Liver (tissue), 3 donors: ENCODE measurements around the gene IMPG1.

Experiments
- EGR1 ChIP-seq, 2 donors: IDR thresholded peaks; 2 replicates each; pipeline ENCODE4 v1.6.1; 2016 to 2018; ENCODE audit warnings: antibody characterized with exemption in 2 of 2, low read depth in 2 of 2
- HNF4A ChIP-seq, 2 donors: conservative IDR thresholded peaks; 2 replicates each; pipeline ENCODE4 v1.6.1; 2016; ENCODE audit warnings: antibody characterized with exemption in 2 of 2, mild to moderate bottlenecking in 2 of 2
- JUND ChIP-seq, 2 donors: IDR thresholded peaks; 2 replicates each; pipeline ENCODE4 v1.6.1; 2016; ENCODE audit warnings: antibody characterized with exemption in 2 of 2
- TF ChIP-seq, protein P1 (sequence below): IDR thresholded peaks from 2 replicates; pipeline ENCODE4 v1.6.1; 2016; ENCODE audit warnings: antibody characterized with exemption
- TF ChIP-seq, protein P2 (sequence below): fragments of 150-350 bp; IDR thresholded peaks from 2 replicates; pipeline ENCODE4 v1.5.1; 2017; ENCODE audit warnings: improper control_type of control experiment, low read depth, low read length; ENCODE audit not compliant: missing input control
- donor health status: healthy.
- donor health status: healthy.

DNA sequence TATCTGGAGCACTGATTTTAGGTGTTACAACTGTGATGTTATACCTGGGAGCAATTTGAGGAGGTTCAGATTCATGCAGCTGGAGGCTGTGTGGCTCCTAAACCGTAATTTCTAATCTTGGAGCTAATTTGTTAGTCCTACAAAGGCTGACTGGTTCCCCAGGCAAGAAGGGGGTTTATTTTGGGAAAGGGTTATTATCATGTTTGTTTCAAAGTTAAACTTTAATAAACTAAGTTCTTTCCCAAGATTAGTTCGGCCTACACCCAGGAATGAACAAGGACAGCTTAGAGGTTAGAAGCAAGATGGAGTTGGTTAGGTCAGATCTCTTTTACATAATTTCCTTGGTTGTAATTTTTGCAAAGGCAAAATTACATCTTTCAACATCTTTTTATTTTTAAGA is 187.6 kb downstream of the IMPG1 start:
- TF ChIP-seq JUND (IDR thresholded peaks at IDR 0.05), result no peak
- TF ChIP-seq, protein P1, sequence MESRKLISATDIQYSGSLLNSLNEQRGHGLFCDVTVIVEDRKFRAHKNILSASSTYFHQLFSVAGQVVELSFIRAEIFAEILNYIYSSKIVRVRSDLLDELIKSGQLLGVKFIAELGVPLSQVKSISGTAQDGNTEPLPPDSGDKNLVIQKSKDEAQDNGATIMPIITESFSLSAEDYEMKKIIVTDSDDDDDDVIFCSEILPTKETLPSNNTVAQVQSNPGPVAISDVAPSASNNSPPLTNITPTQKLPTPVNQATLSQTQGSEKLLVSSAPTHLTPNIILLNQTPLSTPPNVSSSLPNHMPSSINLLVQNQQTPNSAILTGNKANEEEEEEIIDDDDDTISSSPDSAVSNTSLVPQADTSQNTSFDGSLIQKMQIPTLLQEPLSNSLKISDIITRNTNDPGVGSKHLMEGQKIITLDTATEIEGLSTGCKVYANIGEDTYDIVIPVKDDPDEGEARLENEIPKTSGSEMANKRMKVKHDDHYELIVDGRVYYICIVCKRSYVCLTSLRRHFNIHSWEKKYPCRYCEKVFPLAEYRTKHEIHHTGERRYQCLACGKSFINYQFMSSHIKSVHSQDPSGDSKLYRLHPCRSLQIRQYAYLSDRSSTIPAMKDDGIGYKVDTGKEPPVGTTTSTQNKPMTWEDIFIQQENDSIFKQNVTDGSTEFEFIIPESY, result no peak
- TF ChIP-seq HNF4A (conservative IDR thresholded peaks at IDR 0.05), result peak in 1 of 2 donors; percentile 13
- TF ChIP-seq, protein P2, sequence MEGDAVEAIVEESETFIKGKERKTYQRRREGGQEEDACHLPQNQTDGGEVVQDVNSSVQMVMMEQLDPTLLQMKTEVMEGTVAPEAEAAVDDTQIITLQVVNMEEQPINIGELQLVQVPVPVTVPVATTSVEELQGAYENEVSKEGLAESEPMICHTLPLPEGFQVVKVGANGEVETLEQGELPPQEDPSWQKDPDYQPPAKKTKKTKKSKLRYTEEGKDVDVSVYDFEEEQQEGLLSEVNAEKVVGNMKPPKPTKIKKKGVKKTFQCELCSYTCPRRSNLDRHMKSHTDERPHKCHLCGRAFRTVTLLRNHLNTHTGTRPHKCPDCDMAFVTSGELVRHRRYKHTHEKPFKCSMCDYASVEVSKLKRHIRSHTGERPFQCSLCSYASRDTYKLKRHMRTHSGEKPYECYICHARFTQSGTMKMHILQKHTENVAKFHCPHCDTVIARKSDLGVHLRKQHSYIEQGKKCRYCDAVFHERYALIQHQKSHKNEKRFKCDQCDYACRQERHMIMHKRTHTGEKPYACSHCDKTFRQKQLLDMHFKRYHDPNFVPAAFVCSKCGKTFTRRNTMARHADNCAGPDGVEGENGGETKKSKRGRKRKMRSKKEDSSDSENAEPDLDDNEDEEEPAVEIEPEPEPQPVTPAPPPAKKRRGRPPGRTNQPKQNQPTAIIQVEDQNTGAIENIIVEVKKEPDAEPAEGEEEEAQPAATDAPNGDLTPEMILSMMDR, result no peak
- no peak for TF ChIP-seq EGR1 (IDR thresholded peaks at IDR 0.05; ENCODE audit: low read depth in 2 of 2)
